B cell (primary cell): ENCODE results near the gene MZF1. TPM values are rescaled to one million over a fixed set of nuclear protein-coding genes. Genes with fewer than 3 reads are reported as not detected.

Experiments used
- ATAC-seq: fragments of 200-7000 bp; cut with Tn5 transposase; one replicate; pipeline ENCODE4 v1.10.0; 2021; ENCODE audit warnings: low read depth, mild to moderate bottlenecking, moderate number of reproducible peaks, moderate library complexity
- CTCF ChIA-PET: fragments of 350-600 bp; sonication (Branson Sonifier 250); formaldehyde crosslinking; loops from one replicate; lab custom pipeline; 2021; ENCODE audit warnings: antibody characterized with exemption, inconsistent platforms; lab: Charles Lee
- POLR2A ChIA-PET: fragments of 350-600 bp; sonication (Branson Sonifier 250); formaldehyde crosslinking; loops from one replicate; lab custom pipeline; 2021; ENCODE audit warnings: antibody characterized with exemption; lab: Charles Lee
- DNase-seq: peaks from one replicate; pipeline ENCODE4 v3.0.0; 2013
- H2AFZ ChIP-seq: 2 replicates; pipeline ENCODE4 v1.6.1; 2012; ENCODE audit warnings: mild to moderate bottlenecking, low read depth, low read length; ENCODE audit not compliant: insufficient read depth, poor library complexity, severe bottlenecking
- H3K27ac ChIP-seq, 2 donors: 1 replicate in 1 of 2; 2 replicates in 1 of 2; pipeline ENCODE4 v1.5.1; 2012 to 2013; ENCODE audit warnings: low read length in 2 of 2, mild to moderate bottlenecking in 2 of 2, moderate library complexity in 1 of 2
- H3K27me3 ChIP-seq, 4 experiments: fragments of 200-600 bp in 1 of 4; sonication (generic) in 1 of 4; replicated peaks in 1 of 4; 1 replicate in 2 of 4; 2 replicates in 2 of 4; pipeline versions ENCODE4 v1.6.1 to v1.7.0; 2013 to 2016; ENCODE audit warnings: low read length in 3 of 4, mild to moderate bottlenecking in 2 of 4, mixed read lengths in 1 of 4, moderate library complexity in 1 of 4; ENCODE audit not compliant: insufficient read depth in 4 of 4, control insufficient read depth in 3 of 4; ENCODE audit errors: control extremely low read depth in 1 of 4
- H3K36me3 ChIP-seq, 2 experiments: replicated peaks in 1 of 2; 1 replicate in 1 of 2; 2 replicates in 1 of 2; pipeline versions ENCODE4 v1.6.1 to v1.7.1; 2013; ENCODE audit warnings: low read length in 1 of 2; ENCODE audit not compliant: insufficient read depth in 2 of 2, control insufficient read depth in 1 of 2; ENCODE audit errors: control extremely low read depth in 1 of 2, extremely low read depth in 1 of 2
- H3K4me1 ChIP-seq, 2 donors: fragments of 200-600 bp in 1 of 2; sonication (generic) in 1 of 2; 1 replicate in 1 of 2; 2 replicates in 1 of 2; pipeline versions ENCODE4 v1.5.1 to v1.6.1; 2013 to 2017; ENCODE audit warnings: low read length in 2 of 2; ENCODE audit not compliant: control insufficient read depth in 2 of 2, insufficient read depth in 2 of 2
- H3K4me2 ChIP-seq: replicated peaks from 2 replicates; pipeline ENCODE3; 2012; ENCODE audit warnings: mild to moderate bottlenecking, low read depth, low read length; ENCODE audit not compliant: poor library complexity, severe bottlenecking
- H3K4me3 ChIP-seq, 5 experiments: fragments of 200-600 bp in 1 of 5; sonication (generic) in 1 of 5; 1 replicate in 3 of 5; 2 replicates in 2 of 5; pipeline versions ENCODE4 v1.5.1 to v1.7.0; 2011 to 2016; ENCODE audit warnings: low read length in 4 of 5, mild to moderate bottlenecking in 4 of 5, low read depth in 2 of 5, control low read depth in 1 of 5, moderate library complexity in 1 of 5; ENCODE audit not compliant: insufficient read depth in 1 of 5; ENCODE audit errors: control extremely low read depth in 1 of 5, extremely low read depth in 1 of 5
- H3K79me2 ChIP-seq: fragments of 200-600 bp; sonication (generic); one replicate; pipeline ENCODE4 v1.6.0; 2016; ENCODE audit warnings: low read length; ENCODE audit not compliant: control insufficient read depth, insufficient read depth
- H3K9ac ChIP-seq: fragments of 200-600 bp; sonication (generic); 2 replicates; pipeline ENCODE4 v1.6.1; 2017; ENCODE audit warnings: mild to moderate bottlenecking, low read length, moderate library complexity
- H3K9me3 ChIP-seq, 3 donors: one replicate each; pipeline versions ENCODE4 v1.6.1 to v1.7.1; 2013; ENCODE audit warnings: low read length in 2 of 3; ENCODE audit not compliant: control insufficient read depth in 2 of 3, insufficient read depth in 1 of 3; ENCODE audit errors: control extremely low read depth in 1 of 3
- H4K20me1 ChIP-seq: 2 replicates; pipeline ENCODE4 v1.6.0; 2012; ENCODE audit warnings: mild to moderate bottlenecking, low read length; ENCODE audit not compliant: insufficient read depth, control insufficient read depth, poor library complexity, severe bottlenecking
- H3K27ac Mint-ChIP-seq: one replicate; pipeline ENCODE4 v1.8.0; 2021; ENCODE audit warnings: mixed read lengths
- H3K27me3 Mint-ChIP-seq: one replicate; pipeline ENCODE4 v1.8.0; 2021; ENCODE audit warnings: mixed read lengths
- H3K4me1 Mint-ChIP-seq: one replicate; pipeline ENCODE4 v1.8.0; 2021; ENCODE audit warnings: mixed read lengths
- H3K4me3 Mint-ChIP-seq: one replicate; pipeline ENCODE4 v1.8.0; 2021; ENCODE audit warnings: mixed read lengths
- H3K9me3 Mint-ChIP-seq: one replicate; pipeline ENCODE4 v1.8.0; 2022; ENCODE audit warnings: mixed read lengths; ENCODE audit not compliant: insufficient read depth
- CTCF ChIP-seq: fragments of 200-600 bp; IDR thresholded peaks from one replicate; pipeline ENCODE4 v1.8.0; 2022; ENCODE audit warnings: antibody characterized with exemption, mild to moderate bottlenecking
- EZH2 ChIP-seq: IDR thresholded peaks from 2 replicates; pipeline ENCODE4 v1.6.1; 2012; ENCODE audit warnings: borderline replicate concordance, low read depth, mild to moderate bottlenecking, moderate library complexity, low read length; ENCODE audit not compliant: insufficient read depth, poor library complexity, severe bottlenecking
- WGBS: methylation state at CpG from one replicate; pipeline ENCODE4 v1.1.5; 2013; ENCODE audit warnings: missing lambda C conversion rate; ENCODE audit not compliant: insufficient coverage; 5-methylcytosine and 5-hydroxymethylcytosine counted together
- intact Hi-C: fragments of 100-400 bp; cut with micrococcal nuclease; formaldehyde crosslinking; loops from one replicate; pipeline ENCODE4 v1.10.0; 2022
- polyA plus RNA-seq: library from polyadenylated mRNA; depleted of rRNA; stranded (reverse); fragments of >200 nt; gene quantifications from 2 replicates; pipeline ENCODE4 v1.2.3, GENCODE V29; 2012
- total RNA-seq, 2 donors: library from RNA; stranded (reverse); fragments of 120-200 nt in 1 of 2; gene quantifications; 1 replicate in 1 of 2; 2 replicates in 1 of 2; pipeline versions ENCODE4 v1.2.3 to v1.2.4, GENCODE V29; 2013 to 2022

MZF1 gene
- total and polyA plus RNA-seq, 2 donors (not counting 1 experiment from before 2014, with no cell fraction given): 79.4 to 95.8 TPM

- H3K4me2 ChIP-seq: no peak overlapping the region
- WGBS: 83% methylated on average over 6 of the region's 8 CpGs
- no peak overlapping the region for H3K27ac ChIP-seq
- H3K27me3 Mint-ChIP-seq: no peaks in the 10 kb centered on the region
- no peak overlapping the region for H2AFZ ChIP-seq
- H3K9me3 Mint-ChIP-seq: no peaks in the 10 kb centered on the region
- peaks cover 22 to 29% of the 10 kb centered on the region in 2 donors for H3K4me1 ChIP-seq
- POLR2A ChIA-PET: interaction anchor here (1.0 kb wide), 1 partner anchor 26 kb away, joined by 3 read pairs; the partner anchor contains the start of gene TRIM28
- H3K4me3 ChIP-seq: no peak overlapping the region
- DNase-seq (no peak), ATAC-seq (no peak)
- H3K9me3 ChIP-seq: peaks cover 0 to 7% (median 0%) of the 10 kb centered on the region in 3 donors
- peaks cover 15% of the 10 kb centered on the region for H3K79me2 ChIP-seq
- H3K27ac Mint-ChIP-seq: no peak overlapping the region
- no peaks in the 10 kb centered on the region for H3K27me3 ChIP-seq
- no peak overlapping the region for H3K9ac ChIP-seq
- no peak overlapping the region for H3K4me3 Mint-ChIP-seq
- no peaks in the 10 kb centered on the region for H4K20me1 ChIP-seq
- H3K4me1 Mint-ChIP-seq: peaks cover 26% of the 10 kb centered on the region
- CTCF ChIA-PET: interaction anchor here (3.0 kb wide), 1 partner anchor 8 kb away, joined by 10 read pairs; no protein-coding TSS in a partner anchor
- intact Hi-C loops: no loop called here
- peaks cover 0 to 16% of the 10 kb centered on the region in 2 experiments for H3K36me3 ChIP-seq
- TF ChIP-seq CTCF (no peak), EZH2 (no peak)
These were observed 3.0 kb downstream of the MZF1 start for GRCh38 chr19:58569943-58570670.
